NCI-H2107 treated with DMSO at 0.1 percent for 48 hours (cell line): ENCODE measurements around the gene GNAI3.

Experiments
- DNase-seq: peaks from one replicate; lab custom pipeline; 2025; ENCODE audit not compliant: unreplicated experiment; lab: John Stamatoyannopoulos, UW

GNAI3 gene

DNA sequence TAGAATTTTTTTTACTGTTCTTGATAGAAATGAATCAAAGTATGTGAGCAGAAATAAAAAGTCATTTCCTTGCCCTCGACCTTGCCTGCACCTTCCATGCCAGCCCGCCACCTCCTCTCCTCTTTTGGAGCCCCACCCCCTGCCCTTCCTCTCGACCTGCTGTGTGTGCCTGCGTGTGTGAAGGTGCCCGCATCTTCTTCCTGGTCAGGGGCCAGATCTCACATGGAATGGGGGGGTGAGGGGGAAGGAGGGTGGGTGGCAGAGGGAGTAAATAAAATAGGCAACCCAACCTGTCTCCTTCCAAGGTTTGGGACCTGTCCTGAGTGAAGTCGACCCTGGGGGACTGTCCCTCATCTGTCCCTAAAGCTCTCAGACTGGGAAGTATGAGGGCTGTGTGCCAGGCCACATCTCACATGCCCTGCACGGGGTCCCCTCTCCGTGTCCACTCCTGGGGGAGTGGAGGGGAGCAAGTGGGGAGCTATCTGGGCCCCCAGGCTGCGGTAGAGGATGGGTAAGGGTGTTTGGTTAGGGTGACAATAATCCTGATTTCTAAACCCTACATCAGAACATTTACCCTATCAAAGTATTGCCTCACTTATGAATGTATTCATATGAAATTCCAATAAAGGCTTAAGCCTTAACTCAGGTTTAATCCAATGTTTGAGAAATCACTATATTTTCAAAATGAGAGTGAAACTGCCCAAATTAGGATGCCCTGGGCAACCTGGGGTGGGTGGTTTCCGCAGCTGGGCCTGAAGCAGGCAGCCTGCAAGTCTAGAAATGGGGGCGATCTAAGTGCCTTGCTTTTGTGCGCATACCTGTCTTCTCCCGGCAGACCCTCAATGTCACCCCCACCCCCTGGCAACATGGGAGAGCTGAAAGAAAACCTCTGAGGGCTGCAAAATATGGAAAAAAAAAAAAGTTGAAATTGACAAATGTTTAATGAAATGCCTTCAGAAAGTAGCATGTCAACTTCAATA is 86.6 kb downstream of the GNAI3 start:
- no peak for DNase-seq

DNA sequence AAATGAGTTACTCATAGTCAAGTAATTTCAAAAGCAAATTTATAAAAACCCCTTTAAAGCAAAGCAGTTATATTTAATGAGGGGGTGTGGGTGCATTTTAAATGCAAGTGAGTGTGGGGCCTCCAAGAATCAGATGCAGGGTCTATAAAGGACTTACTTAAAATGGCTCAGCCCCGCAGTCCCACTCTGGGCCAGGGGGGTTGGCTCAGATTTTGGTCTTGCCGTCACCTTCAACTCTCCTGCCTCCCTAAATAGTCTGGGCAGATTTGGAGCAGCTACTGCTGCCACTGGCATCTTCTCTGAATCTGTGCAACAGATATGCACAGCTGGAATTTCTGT is 87.4 kb downstream of the GNAI3 start:
- no peak for DNase-seq

DNA sequence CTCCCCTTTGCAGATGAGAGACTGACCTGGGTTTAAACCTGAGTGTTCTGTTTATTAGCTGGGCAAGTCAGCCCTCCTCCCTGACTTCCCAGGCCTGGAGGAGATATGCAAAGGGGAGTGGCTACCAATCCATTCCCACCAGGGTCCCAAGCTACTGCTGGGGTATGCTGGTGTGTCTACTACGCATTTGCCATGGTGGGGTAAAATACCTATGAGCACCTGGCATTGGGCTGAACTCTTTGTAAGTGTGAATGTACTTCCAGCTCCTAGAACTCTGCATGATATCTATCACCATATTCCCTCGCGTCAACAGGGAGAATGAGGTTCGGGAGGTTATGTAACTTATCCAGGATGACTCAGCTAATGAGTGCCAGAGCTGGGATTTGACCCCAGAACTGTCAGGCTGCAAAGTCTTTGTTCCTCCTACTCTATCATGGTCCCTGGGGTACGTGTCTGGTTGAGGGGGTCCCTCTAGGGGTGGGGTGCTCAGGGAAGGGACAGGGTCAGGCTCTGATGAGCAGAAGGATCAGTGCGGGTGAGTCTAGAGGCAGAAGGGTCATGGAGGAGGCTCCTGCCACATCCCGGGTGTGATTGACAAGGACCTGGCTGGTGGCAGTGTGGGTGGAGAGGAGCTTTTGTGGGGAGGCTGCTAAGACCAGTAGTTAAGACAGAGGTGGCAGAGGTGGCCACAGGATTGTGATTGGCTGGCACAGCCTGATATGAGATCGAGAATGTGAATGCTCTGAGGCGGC is 88.0 kb downstream of the GNAI3 start:
- DNase-seq: no peak

DNA sequence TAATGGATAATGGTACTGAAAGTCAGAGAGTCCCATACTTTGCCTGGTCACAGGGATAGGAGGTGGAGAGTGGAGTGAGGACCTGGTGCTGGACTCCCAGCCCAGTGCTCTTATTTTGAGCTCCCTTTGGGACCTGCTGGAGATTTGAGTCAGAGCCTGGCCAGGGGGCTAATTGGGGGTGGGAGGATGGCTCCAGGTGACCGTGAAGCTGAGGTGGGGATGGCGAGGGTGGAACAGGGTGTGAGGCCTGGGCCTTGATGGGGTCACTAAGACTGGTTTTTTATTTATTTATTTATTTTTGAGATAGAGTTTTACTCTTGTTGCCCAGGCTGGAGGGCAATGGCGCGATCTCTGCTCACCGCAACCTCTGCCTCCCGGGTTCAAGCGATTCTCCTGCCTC is 89.0 kb downstream of the GNAI3 start:
- no peak for DNase-seq

DNA sequence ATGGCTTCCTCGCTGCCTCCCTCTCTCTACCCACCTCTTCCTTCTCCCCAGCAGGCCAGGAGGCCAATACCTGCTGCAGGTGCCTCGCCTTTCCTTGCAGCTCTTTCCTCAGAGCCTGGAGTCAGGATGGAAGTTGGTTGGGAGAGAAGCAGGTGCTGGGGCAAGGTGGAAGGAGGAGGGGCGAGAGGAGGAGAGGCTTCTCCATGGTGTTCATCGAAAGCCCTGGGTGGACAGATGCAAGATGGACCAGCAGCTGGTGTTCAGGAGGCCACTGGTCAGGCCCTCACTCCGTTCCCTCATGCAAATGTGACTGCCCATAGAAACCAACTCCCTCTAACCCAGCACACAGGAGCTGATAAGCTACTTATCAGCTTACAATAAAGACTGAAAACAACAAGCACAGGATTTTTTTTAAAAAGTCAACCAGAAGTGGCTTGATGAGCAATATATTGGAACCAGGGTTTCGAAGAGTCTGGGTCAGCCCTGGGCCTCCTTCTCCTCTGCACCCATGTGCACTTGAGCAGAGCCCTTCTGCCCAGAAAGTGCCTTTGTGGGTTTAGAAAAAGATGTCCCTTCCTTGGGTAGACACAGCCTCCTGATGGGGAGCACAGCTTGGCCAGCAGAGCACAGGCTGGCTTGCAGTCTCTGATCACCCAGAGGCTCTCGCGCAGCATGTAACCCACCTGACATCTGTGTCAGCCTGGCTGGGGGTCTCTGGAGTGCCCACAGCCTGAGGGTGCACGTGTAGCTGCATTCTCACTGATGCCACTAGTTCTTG is 90.8 kb downstream of the GNAI3 start:
- DNase-seq: no peak

DNA sequence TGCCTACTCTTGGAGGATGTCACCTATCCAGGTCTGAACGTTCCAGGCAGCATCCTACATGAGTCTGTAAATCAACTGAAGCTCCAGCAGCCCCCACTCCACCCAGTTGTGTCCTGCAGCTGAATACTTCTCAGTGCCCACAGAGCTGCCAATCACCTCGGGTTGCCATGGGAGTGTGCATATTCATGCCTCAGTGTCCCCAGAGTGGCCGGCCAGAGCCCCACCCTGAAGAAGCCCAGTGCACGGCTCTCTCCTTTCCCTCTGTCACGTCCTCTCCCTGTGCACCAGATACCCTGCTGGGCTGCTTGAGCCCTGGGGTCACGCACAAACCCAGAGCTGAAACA is 91.4 kb downstream of the GNAI3 start:
- DNase-seq: no peak

DNA sequence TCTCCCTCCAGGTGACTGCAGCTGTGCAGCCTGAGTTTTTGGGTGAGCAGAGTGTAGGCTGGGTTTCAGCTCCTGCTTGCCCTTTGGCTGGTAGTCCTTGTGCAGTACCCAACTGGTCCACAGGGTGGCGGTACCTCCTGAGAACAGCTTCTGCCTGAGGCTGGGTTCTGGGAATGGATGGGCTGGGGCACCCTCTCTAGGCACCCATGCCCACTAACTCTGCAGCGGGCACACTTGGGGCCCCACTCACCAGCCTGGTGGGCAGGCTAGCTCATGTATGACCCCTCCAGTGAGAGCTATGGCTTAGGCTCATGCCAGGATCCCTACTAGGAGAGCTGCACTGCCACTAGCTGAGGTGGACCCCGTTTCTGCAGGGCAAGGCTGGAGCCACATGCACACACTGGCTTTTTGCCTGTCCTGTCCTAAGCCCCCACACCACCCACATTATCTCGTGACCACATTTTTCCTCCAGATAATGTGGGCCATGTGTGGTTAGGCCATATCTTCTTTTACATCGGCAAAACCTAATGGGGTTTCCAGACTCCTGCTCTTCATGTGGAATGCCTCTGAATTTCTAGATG is 92.0 kb downstream of the GNAI3 start:
- DNase-seq: peak; percentile 77

DNA sequence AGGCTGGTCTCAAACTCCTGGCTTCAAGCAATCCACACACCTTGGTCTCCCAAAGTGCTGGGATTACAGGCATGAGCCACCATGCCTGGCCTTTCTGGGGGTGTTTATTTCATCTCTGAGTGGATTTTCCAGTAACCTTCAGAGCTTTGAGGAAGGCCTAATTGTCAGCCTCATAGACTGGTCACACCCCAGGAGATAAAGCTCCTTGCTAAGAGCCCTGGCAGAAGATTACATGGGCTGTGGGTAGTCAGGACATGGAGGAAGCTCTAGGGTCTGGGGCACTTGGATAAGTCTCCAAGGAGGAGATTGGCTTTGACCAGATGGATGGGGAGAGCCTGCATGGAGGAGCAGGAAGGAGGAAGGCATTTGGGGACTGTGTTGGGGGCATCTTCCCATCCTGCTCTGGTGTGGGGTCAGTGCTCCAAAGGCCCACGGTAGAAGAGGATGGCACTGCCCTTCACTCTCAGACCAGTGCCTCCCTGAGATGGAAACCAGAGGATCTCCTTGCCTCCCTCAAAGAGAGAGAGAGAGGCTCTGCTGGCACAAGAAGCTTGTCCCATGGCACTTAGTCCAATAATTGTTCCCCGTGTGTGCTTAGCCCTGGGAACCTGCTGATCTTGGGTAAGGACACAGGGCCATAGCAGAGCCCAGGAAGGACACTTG is 92.8 kb downstream of the GNAI3 start:
- DNase-seq: no peak

DNA sequence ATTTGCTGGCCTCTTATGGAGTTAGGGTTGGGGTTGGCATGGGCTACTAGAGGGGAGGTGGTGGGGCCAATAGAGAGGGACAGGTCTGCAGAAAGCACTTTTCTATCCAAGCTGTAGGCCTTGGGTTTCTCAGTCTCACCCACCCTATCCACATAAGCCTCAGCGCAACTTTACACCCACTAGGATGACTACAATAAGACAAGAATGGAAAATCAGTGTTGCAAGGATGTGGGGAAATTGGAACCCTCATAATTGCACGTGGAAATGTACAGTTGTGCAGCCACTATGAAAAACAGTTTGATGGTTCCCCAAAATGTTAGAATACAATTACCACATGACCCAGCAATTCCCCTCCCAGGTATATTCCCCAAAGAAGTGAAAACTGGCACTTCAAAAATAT is 93.4 kb downstream of the GNAI3 start:
- DNase-seq: no peak

DNA sequence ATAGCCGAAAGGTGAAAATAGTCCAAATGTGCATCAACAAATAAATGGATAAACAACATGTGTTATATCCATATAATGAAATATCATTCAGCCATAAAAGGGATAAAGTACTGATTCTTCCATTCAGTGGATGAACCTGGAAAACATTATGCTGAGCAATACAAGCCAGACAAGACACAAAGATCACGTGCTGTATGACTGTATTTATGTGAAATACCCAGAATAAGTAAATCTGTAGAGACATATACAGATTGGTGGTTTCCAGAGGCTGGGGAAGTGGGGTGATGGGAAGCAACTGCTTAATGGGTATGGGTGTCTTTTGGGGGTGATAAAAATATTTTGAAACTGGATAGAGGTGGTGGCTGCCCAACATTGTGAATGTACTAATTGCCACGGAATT is 94.2 kb downstream of the GNAI3 start:
- no peak for DNase-seq

DNA sequence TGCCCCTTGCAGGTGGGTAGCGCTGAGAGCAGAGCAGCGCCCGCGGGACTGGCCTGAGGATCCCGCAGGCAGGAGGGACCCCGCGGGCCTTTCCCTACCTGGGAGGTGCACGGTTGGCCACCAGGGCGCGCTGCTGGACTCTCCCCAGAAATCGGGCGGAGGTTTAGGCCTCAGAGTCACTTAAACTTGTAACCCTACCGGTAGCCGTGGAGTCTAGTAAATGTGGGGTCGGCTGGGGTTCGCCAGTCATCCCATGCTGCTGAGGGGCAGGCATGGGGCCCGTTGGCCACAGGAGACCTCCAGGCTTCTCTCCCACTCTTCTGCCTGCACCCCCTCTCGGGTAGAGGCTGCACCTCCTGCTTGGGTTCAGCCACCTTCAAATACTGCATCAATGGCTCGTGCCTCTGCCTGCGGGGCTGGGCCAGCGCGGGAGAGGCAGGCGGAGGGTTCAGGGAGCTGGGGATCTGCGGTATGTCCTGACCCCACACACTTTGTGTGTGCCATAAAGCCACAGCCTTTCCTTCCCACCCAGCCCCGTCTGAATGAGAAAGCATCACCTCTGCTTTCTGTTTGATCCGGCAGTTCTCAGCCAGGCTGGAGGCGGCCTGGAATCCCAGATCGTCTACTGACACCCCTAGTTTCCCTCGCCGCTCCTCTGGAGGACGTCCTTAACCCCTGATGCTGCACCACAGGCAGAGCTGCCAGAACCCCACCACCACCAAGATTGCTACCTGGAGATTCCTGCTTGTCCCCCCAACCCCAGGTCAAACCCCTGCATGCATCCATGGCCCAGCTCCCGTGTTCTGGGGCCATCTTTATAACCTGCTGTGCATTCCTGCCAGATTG is 95.2 kb downstream of the GNAI3 start:
- peak; percentile 80 for DNase-seq

DNA sequence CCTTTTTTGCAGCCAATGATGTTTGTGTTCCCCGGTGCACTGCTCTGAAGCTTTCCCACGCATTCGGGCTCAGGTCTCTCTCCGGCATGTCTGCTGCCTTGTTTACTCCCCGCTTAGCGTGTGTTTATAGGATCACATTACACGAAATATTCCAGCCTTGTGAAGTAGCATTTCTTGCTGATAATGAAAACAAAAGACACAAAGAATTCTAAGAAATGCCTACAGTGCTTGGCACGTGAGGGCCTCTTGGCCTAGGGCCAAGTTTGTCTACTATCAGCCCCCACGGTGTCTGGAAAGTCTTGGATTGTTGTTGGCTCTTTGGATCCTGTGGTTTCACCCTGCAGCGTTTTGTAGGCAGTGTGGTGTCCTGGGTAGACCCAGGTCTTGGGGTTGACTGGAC is 96.3 kb downstream of the GNAI3 start:
- no peak for DNase-seq

DNA sequence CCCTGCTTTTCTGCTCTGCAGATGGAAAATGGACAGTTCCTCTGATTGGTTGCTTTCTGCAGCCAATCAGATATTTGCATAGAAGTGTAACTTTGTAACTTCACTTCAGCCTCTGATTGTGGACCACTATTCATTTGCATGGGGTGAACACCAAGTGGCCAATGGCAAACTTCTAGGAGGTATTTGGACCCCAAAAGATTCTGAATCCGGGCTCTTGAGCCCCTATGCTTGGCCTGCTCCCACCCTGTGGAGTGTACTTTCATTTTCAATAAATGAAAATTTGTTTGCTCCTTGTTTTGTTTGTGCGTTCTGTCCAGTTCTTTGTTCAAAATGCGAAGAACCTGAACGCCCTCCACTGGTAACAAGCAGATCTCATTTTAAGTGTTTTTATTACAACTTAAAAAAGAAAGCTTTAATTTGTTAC is 101.1 kb downstream of the GNAI3 start:
- DNase-seq: peak; percentile 85

DNA sequence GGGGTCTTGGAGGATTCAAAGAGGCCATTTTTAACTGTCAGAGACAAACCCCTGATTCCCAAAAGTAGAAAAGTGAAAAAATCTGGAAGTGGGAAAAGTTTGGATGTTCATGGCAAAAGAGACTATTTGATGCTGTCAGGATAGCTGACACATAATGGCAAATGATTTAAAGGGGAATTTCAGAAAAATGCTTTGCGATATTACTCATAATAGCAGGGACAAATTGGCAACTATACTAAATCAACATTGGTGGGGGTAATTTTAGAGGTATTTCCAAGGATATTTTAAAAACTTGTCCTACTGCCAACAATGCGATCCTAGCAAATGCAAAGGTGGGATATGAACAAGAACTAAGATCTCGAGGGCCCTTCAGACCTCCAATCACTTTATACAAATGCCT is 102.2 kb downstream of the GNAI3 start:
- DNase-seq: no peak

DNA sequence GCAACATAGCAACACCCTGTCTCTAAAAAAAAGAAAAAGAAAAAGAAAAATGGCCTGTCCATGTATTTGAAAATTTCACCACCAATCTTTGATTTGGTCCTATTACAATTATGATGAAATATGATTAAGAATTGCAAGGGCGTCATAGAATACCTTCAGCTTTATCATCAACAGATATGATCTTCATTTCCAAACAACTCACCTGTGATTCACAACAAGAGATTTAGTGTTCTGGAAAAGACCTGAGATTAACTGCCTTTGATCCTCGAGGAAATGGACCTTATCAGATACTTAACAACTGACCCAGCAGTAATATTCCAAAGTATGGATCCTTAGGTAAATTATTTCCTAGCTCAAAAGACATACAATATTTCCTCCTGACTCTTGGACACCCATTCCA is 104.0 kb downstream of the GNAI3 start:
- DNase-seq: no peak

DNA sequence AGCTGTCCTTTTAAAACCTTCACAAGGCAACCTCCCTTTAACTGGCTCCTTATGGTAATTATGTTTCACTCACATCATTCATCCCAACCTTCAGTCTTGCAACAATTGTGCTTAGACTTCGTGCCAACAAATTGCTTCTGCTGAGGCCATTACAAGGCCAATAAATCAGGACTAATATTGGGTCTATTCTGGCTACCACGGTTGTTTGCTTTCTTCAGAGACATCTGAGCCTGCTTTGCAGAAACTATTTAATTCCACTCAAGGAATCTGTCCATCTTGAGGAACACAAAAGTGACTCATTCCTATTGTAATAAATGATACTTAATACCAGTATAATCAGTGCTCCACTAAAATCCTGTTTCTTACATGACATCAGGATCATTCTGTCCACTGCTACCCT is 104.9 kb downstream of the GNAI3 start:
- no peak for DNase-seq

DNA sequence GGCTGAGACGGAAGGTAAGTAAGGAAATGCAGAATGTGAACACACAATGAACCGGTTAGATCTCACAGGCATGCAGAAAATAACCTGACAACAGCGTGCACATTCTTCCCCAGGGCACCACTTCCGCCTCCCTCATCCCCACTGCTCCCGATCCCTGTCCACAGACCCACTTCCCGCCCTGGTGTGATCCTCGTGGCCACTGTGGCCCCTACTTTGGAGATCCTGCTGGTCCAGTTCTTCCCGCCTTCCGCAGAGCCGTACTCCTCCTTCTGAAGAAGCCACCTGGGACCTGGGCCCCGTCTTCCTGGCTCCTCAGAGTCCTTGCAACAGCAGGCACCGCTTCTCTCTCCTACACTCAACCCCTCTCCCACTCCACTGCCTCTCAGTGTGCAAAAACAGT is 106.1 kb downstream of the GNAI3 start:
- no peak for DNase-seq

DNA sequence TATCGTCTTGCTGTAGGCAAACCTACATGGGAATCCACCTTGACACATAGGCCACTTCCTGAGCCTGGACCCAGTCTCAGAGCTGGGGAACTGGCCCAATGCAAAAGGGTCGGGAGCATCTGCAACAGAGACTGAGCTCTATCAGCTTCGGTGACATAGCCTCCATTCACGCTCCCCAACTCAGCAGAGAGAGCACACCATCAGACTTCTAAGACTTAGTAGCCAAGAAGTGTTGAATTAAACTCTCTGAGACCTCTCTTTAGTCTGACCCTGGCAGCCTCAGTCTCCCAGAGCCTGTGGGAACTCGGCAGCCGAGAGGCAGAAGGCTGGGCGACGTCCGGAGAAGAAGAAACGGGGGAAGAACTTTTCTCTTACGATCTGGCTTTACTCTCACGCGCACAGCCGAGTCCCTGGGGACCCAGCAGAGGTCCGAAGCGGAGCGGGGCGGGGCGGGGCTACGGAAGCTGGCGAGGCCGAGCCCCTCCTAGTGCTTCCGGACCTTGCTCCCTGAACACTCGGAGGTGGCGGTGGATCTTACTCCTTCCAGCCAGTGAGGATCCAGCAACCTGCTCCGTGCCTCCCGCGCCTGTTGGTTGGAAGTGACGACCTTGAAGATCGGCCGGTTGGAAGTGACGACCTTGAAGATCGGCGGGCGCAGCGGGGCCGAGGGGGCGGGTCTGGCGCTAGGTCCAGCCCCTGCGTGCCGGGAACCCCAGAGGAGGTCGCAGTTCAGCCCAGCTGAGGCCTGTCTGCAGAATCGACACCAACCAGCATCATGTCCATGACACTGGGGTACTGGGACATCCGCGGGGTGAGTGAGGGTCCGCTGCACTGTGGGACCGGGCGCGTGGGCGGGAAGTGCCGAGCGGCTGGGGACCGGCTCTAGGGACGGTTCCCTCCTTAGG is 107.5 kb downstream of the GNAI3 start, which contains the start of gene GSTM4:
Gene GSTM4, plus strand, starts transcription at position 485 of the 905 bp plus-strand sequence. Its CDS starts 291 bp downstream, at position 776.
- DNase-seq: peak; percentile 26

DNA sequence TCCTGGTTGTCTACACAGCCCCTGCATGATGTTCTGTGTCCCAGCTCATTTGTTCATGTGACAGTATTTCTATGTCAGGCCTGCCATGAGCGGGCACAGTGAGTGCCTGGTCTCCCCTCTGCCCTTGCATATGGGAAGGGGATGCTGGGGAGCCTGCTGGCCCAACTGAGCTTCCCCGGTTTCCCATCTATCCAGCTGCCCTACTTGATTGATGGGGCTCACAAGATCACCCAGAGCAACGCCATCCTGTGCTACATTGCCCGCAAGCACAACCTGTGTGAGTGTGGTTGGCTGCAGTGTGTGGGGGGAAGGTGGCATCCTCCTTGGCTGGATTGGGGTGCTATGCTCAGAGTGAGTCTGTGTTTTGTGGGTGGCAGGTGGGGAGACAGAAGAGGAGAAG is 109.0 kb downstream of the GNAI3 start:
- no peak for DNase-seq
